ENCODE data around the gene ZNF160.

The ZNF160 gene

DNA sequence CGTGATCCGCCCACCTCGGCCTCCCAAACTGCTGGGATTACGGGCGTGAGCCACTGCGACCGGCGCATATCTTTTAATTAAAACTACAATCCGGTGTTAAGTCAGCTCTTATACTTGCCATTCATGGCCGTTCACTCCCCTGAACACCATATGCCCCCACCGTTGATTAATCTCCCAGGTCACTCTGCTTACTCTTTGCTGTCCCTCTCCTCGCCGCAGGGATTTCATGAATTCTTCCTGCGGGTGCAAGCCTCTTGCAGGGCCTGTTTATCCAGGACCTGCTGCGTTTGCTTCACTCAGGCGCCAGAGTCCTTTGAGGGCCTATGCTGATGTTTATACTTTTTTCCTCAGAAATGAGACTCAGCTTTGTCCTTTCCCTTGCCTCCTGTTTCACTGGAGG is 57.7 kb downstream of the ZNF160 start:
- no peak for TF ChIP-seq TAF1 (IDR thresholded peaks at IDR 0.05; ENCODE audit: borderline replicate concordance, insufficient read depth, low read length)
- TF ChIP-seq, protein P1, sequence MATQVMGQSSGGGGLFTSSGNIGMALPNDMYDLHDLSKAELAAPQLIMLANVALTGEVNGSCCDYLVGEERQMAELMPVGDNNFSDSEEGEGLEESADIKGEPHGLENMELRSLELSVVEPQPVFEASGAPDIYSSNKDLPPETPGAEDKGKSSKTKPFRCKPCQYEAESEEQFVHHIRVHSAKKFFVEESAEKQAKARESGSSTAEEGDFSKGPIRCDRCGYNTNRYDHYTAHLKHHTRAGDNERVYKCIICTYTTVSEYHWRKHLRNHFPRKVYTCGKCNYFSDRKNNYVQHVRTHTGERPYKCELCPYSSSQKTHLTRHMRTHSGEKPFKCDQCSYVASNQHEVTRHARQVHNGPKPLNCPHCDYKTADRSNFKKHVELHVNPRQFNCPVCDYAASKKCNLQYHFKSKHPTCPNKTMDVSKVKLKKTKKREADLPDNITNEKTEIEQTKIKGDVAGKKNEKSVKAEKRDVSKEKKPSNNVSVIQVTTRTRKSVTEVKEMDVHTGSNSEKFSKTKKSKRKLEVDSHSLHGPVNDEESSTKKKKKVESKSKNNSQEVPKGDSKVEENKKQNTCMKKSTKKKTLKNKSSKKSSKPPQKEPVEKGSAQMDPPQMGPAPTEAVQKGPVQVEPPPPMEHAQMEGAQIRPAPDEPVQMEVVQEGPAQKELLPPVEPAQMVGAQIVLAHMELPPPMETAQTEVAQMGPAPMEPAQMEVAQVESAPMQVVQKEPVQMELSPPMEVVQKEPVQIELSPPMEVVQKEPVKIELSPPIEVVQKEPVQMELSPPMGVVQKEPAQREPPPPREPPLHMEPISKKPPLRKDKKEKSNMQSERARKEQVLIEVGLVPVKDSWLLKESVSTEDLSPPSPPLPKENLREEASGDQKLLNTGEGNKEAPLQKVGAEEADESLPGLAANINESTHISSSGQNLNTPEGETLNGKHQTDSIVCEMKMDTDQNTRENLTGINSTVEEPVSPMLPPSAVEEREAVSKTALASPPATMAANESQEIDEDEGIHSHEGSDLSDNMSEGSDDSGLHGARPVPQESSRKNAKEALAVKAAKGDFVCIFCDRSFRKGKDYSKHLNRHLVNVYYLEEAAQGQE (IDR thresholded peaks at IDR 0.05; ENCODE audit: insufficient read depth in 1 of 2, low read depth in 2 of 2, low read length in 2 of 2) = no peak
- TF ChIP-seq SIN3A (IDR thresholded peaks at IDR 0.05; ENCODE audit: borderline replicate concordance, insufficient read depth, low read length) = no peak
- TF ChIP-seq FOXP2 (optimal IDR thresholded peaks at IDR 0.05; ENCODE audit: borderline replicate concordance, extremely low read depth, extremely low read length, insufficient read depth) = no peak
- no peak for TF ChIP-seq POLR2AphosphoS5 (IDR thresholded peaks at IDR 0.05; ENCODE audit: low read depth, low read length)

DNA sequence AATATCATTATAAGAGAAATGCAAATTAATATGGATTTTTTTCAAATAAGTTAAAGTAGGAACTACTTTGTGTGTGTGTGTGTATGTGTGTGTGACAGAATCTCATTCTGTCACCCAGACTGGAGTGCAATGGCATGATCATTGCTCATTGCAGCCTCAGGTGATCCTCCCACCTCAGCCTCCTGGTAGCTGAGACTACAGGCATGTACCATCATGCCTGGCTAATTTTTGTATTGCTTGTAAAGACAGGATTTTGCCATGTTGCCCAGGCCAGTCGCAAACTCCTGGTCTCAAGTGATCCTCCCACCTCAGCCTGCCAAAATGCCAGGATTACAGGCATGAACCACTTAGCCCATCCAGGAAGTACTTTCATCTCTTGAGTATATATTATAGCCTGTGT is 61.9 kb downstream of the ZNF160 start:
- TF ChIP-seq TAF1 (IDR thresholded peaks at IDR 0.05; ENCODE audit: borderline replicate concordance, insufficient read depth, low read length) (no peak), FOXP2 (optimal IDR thresholded peaks at IDR 0.05; ENCODE audit: borderline replicate concordance, extremely low read depth, extremely low read length, insufficient read depth) (no peak), SIN3A (IDR thresholded peaks at IDR 0.05; ENCODE audit: borderline replicate concordance, insufficient read depth, low read length) (no peak), POLR2AphosphoS5 (IDR thresholded peaks at IDR 0.05; ENCODE audit: low read depth, low read length) (no peak)
- TF ChIP-seq, protein P1 (IDR thresholded peaks at IDR 0.05; ENCODE audit: insufficient read depth in 1 of 2, low read depth in 2 of 2, low read length in 2 of 2) = no peak

DNA sequence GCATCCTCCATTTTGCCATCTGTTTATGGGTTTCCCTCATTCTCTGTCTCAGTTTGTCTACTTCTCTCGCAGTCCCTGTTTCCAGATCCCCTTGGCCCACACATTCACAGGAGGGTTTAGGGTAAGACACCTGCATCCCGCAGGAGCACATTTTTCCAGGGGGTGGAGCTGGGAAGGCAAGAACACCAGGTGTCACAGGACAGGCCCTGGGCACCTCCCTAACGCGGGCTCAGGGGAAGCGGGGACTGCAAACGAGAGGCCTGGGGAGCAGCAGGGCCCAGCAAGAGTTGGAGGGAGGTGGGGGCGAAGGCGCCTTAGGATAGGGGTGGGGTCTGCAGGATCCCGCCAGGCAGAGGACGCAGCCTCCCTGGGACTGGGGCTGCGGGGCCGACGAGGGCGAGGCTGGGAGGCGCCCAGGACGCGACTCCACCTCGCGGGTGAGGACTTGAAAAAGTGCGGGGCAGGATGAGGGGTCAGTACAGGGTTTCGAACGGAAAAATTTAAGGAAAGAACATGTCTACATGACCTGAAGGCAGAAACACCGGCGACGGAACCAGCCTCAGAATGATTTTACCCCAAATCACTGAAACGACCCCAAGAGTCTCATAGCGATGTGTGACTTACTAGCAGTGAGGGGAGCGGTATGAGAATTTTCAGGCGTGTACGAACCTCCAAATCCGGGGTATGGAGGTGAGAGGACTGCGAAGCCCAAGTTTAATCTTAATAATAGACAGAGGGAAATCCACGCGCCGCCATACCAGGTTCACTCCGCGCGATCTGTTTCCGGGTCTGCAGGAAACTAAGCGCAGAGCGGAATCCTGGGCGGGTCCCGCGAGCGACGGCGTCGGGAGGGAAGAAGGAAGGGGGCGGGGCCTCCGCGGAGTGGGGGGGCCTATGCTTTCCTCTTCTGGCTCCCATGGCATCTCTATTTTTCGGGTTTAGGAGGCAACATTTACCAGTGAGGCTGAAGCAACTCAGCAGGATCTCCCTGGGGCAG is 65.8 kb downstream of the ZNF160 start:
- no peak for TF ChIP-seq SIN3A (IDR thresholded peaks at IDR 0.05; ENCODE audit: borderline replicate concordance, insufficient read depth, low read length)
- no peak for TF ChIP-seq TAF1 (IDR thresholded peaks at IDR 0.05; ENCODE audit: borderline replicate concordance, insufficient read depth, low read length)
- no peak for TF ChIP-seq FOXP2 (optimal IDR thresholded peaks at IDR 0.05; ENCODE audit: borderline replicate concordance, extremely low read depth, extremely low read length, insufficient read depth)
- no peak for TF ChIP-seq POLR2AphosphoS5 (IDR thresholded peaks at IDR 0.05; ENCODE audit: low read depth, low read length)
- TF ChIP-seq, protein P1 (IDR thresholded peaks at IDR 0.05; ENCODE audit: insufficient read depth in 1 of 2, low read depth in 2 of 2, low read length in 2 of 2) = no peak

DNA sequence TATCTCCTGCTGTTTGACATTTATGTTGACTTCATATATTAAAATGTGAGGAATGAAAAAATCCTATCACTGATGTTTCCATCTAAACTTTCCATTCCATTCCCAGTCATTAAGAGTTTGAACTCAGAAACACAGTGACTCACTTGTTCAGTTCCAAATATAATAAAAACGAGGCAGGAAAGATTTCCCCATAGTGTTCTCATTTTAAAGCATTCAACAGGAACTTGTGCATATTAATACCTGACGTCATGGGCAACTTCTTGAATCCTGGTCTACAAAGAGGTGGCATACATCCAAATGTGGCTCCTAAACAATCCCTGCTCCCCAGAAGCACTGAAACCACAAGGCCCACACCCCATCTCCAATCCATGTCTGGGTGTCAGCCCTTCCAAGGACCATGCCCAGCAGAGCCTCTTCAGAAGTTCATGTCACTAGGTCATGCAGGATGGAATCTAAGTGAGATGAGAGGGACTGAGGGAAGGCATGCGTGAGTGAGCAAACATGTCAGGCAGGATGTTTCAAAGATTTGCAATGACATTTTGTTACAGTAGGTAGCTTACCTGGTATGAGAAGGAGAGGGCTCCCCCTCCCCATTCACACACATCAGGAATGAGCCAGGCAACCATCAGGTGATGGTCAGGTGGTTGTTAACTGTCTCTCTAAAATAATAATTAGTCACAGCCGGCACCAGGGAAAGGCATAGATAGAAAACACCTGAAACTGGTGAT is 68.1 kb downstream of the ZNF160 start:
- TF ChIP-seq SIN3A (IDR thresholded peaks at IDR 0.05; ENCODE audit: borderline replicate concordance, insufficient read depth, low read length) (no peak), POLR2AphosphoS5 (IDR thresholded peaks at IDR 0.05; ENCODE audit: low read depth, low read length) (no peak), FOXP2 (optimal IDR thresholded peaks at IDR 0.05; ENCODE audit: borderline replicate concordance, extremely low read depth, extremely low read length, insufficient read depth) (no peak), TAF1 (IDR thresholded peaks at IDR 0.05; ENCODE audit: borderline replicate concordance, insufficient read depth, low read length) (no peak)
- TF ChIP-seq, protein P1 (IDR thresholded peaks at IDR 0.05; ENCODE audit: insufficient read depth in 1 of 2, low read depth in 2 of 2, low read length in 2 of 2) = no peak

Measured in PFSK-1 (cell line).